ENCODE data around the gene PARVA. TPM values are rescaled to one million over a fixed set of nuclear protein-coding genes. Genes with fewer than 3 reads are reported as not detected.

Gene PARVA
- total RNA-seq, 2 experiments from 2014 or later: 0.08 to 0.98 TPM

- Histone ChIP-seq H3K4me1 (ENCODE audit: insufficient read depth, low read length) (no peaks in the 10 kb centered on the region), H3K36me3 (ENCODE audit: insufficient read depth, low read length) (no peaks in the 10 kb centered on the region), H3K9me3 (ENCODE audit: control insufficient read depth in 1 of 2, insufficient read depth in 1 of 2, low read length in 2 of 2) (no peaks in the 10 kb centered on the region), H3K27ac (ENCODE audit: low read depth in 1 of 2, low read length in 2 of 2) (no peak overlapping the region), H3K27me3 (ENCODE audit: control insufficient read depth in 1 of 2, insufficient read depth in 2 of 2, low read length in 2 of 2) (no peaks in the 10 kb centered on the region), H3K4me3 (ENCODE audit: low read length) (no peak overlapping the region)
- Mint-ChIP-seq H3K36me3 (ENCODE audit: low read depth) (no peaks in the 10 kb centered on the region), H3K27me3 (peaks cover 9% of the 10 kb centered on the region), H3K4me3 (no peak overlapping the region), H3K27ac (no peak overlapping the region), H3K4me1 (ENCODE audit: low read depth) (no peaks in the 10 kb centered on the region), H3K9me3 (no peaks in the 10 kb centered on the region)
- ChIA-PET POLR2A (no interaction called here), CTCF (no interaction called here)
- ATAC-seq (ENCODE audit: poor library complexity): no peak
- intact Hi-C loops (cut with DNase I, micrococcal nuclease): no loop called here
- DNase-seq: no peak
- TF ChIP-seq CTCF (IDR thresholded peaks at IDR 0.05): no peak
Measured at GRCh38 chr11:12448131-12448939, 71.0 kb downstream of the PARVA start.

GRCh38 chr11:12449961-12450715, 72.8 kb downstream of the PARVA start:
- Histone ChIP-seq H3K4me3 (ENCODE audit: low read length) (no peak overlapping the region), H3K4me1 (ENCODE audit: insufficient read depth, low read length) (no peaks in the 10 kb centered on the region), H3K9me3 (ENCODE audit: control insufficient read depth in 1 of 2, insufficient read depth in 1 of 2, low read length in 2 of 2) (no peaks in the 10 kb centered on the region), H3K27ac (ENCODE audit: low read depth in 1 of 2, low read length in 2 of 2) (no peak overlapping the region), H3K36me3 (ENCODE audit: insufficient read depth, low read length) (no peaks in the 10 kb centered on the region), H3K27me3 (ENCODE audit: control insufficient read depth in 1 of 2, insufficient read depth in 2 of 2, low read length in 2 of 2) (no peaks in the 10 kb centered on the region)
- no peak overlapping the region for H3K27ac Mint-ChIP-seq
- POLR2A ChIA-PET: no interaction called here
- peaks cover 9% of the 10 kb centered on the region for H3K27me3 Mint-ChIP-seq
- intact Hi-C loops (cut with DNase I, micrococcal nuclease): no loop called here
- H3K4me3 Mint-ChIP-seq: no peak overlapping the region
- DNase-seq (no peak), ATAC-seq (ENCODE audit: poor library complexity) (no peak)
- no peaks in the 10 kb centered on the region for H3K9me3 Mint-ChIP-seq
- H3K4me1 Mint-ChIP-seq (ENCODE audit: low read depth): no peaks in the 10 kb centered on the region
- H3K36me3 Mint-ChIP-seq (ENCODE audit: low read depth): no peaks in the 10 kb centered on the region
- TF ChIP-seq CTCF (IDR thresholded peaks at IDR 0.05): no peak
- CTCF ChIA-PET: no interaction called here

GRCh38 chr11:12451179-12451814, 73.9 kb downstream of the PARVA start:
- Mint-ChIP-seq H3K9me3 (no peaks in the 10 kb centered on the region), H3K4me3 (no peak overlapping the region), H3K4me1 (ENCODE audit: low read depth) (no peaks in the 10 kb centered on the region), H3K27ac (no peak overlapping the region), H3K27me3 (peaks cover 9% of the 10 kb centered on the region), H3K36me3 (ENCODE audit: low read depth) (no peaks in the 10 kb centered on the region)
- ATAC-seq (ENCODE audit: poor library complexity): no peak
- Histone ChIP-seq H3K36me3 (ENCODE audit: insufficient read depth, low read length) (no peaks in the 10 kb centered on the region), H3K27me3 (ENCODE audit: control insufficient read depth in 1 of 2, insufficient read depth in 2 of 2, low read length in 2 of 2) (no peaks in the 10 kb centered on the region), H3K9me3 (ENCODE audit: control insufficient read depth in 1 of 2, insufficient read depth in 1 of 2, low read length in 2 of 2) (no peaks in the 10 kb centered on the region), H3K4me3 (ENCODE audit: low read length) (no peak overlapping the region), H3K27ac (ENCODE audit: low read depth in 1 of 2, low read length in 2 of 2) (no peak overlapping the region), H3K4me1 (ENCODE audit: insufficient read depth, low read length) (no peaks in the 10 kb centered on the region)
- ChIA-PET CTCF (no interaction called here), POLR2A (no interaction called here)
- no peak for DNase-seq
- intact Hi-C loops (cut with DNase I, micrococcal nuclease): no loop called here
- TF ChIP-seq CTCF (IDR thresholded peaks at IDR 0.05): no peak

All from CD4-positive, alpha-beta T cell (primary cell).